Measurements from ENCODE around the gene ZNF836. TPM values are rescaled to one million over a fixed set of nuclear protein-coding genes. Genes with fewer than 3 reads are reported as not detected.

The ZNF836 gene
- total and polyA plus RNA-seq, 2 of the 13 experiments (the other 11 are each of a cell fraction or from before 2014, with no cell fraction given), result 1.6 to 5.3 TPM

GRCh38 chr19:52138983-52139251 is 32.5 kb downstream of the ZNF836 start (continued):
- 0 out of 2 replicates have a peak, but pooled peaks have one; percentile 57 for TF ChIP-seq ZHX1 (CRISPR knock-in tag; IDR thresholded peaks at IDR 0.05; ENCODE audit: low read depth)
- TF ChIP-seq ZNF276 (CRISPR knock-in tag; IDR thresholded peaks at IDR 0.05; ENCODE audit: low read depth), result no peak
- TF ChIP-seq KLF13 (CRISPR knock-in tag; IDR thresholded peaks at IDR 0.05), result no peak
- TF ChIP-seq CEBPB (IDR thresholded peaks at IDR 0.05; ENCODE audit: borderline replicate concordance, low read depth, low read length), result no peak
- TF ChIP-seq HDAC1 (CRISPR knock-in tag; IDR thresholded peaks at IDR 0.05), result no peak
- no peak for TF ChIP-seq SUZ12 (IDR thresholded peaks at IDR 0.05; ENCODE audit: low read depth, low read length)
- TF ChIP-seq NCOR1 (IDR thresholded peaks at IDR 0.05; ENCODE audit: borderline replicate concordance, low read length), result no peak
- TF ChIP-seq TFDP2 (CRISPR knock-in tag; IDR thresholded peaks at IDR 0.05), result 0 out of 2 replicates have a peak, but pooled peaks have one; percentile 3
- no peak for TF ChIP-seq FUBP1 (CRISPR knock-in tag; IDR thresholded peaks at IDR 0.05; ENCODE audit: borderline replicate concordance)
- no peak for TF ChIP-seq CENPBD1 (CRISPR knock-in tag; IDR thresholded peaks at IDR 0.05; ENCODE audit: borderline replicate concordance, low read depth)
- TF ChIP-seq CHD2 (IDR thresholded peaks at IDR 0.05; ENCODE audit: low read depth, low read length), result no peak
- peak; percentile 19; the same call in 1 of the 2 replicates for TF ChIP-seq HBP1 (CRISPR knock-in tag; IDR thresholded peaks at IDR 0.05; ENCODE audit: low read depth)
- TF ChIP-seq ZNF256 (CRISPR knock-in tag; conservative IDR thresholded peaks at IDR 0.05), result no peak
- TF ChIP-seq CEBPZ (IDR thresholded peaks at IDR 0.05; ENCODE audit: low read length), result no peak

Data from HepG2 (cell line).